ENCODE data around the gene BOD1L1.

The BOD1L1 gene

DNA sequence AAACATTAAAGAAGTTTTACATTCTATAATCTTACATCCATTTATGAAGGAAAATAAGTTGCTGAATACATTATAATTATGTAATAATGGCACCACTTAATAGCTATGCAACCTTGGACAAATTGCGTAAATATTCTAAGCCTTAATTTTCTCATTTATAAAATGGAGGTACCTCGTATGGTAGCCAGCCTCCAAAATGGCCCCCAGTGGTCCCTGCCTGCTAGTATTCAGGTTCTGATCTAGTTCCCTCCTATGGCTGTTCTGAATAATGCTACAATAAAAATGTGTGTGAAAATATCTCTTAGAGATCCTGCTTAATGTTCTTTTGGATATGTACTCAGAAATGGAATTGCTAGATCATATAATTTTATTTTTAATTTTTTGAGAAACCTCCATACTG lies 72.2 kb downstream of the BOD1L1 start:
- TF ChIP-seq, protein P1, sequence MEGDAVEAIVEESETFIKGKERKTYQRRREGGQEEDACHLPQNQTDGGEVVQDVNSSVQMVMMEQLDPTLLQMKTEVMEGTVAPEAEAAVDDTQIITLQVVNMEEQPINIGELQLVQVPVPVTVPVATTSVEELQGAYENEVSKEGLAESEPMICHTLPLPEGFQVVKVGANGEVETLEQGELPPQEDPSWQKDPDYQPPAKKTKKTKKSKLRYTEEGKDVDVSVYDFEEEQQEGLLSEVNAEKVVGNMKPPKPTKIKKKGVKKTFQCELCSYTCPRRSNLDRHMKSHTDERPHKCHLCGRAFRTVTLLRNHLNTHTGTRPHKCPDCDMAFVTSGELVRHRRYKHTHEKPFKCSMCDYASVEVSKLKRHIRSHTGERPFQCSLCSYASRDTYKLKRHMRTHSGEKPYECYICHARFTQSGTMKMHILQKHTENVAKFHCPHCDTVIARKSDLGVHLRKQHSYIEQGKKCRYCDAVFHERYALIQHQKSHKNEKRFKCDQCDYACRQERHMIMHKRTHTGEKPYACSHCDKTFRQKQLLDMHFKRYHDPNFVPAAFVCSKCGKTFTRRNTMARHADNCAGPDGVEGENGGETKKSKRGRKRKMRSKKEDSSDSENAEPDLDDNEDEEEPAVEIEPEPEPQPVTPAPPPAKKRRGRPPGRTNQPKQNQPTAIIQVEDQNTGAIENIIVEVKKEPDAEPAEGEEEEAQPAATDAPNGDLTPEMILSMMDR (conservative IDR thresholded peaks at IDR 0.05) = no peak
- H3K27ac ChIP-seq = no peak overlapping the region

DNA sequence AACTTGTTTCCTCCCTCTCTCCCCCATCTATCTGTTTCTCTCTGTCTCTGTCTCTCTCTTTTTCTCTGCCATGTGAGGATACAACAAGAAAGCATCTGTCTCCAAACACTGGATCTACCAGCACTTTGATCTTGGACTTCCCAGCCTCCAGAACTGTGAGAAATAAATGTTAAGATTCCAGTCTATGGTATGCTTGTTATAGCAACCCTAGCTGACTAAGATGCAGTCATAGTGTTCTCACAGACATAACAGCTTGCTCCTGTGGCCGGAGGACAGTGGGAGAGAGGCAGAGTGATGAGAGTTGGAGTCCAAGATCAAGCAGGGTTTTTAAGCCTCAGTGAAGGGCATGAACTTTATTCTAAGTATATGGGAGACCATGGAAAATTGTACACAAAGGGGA lies 74.4 kb downstream of the BOD1L1 start:
- TF ChIP-seq, protein P1 (conservative IDR thresholded peaks at IDR 0.05) = no peak
- no peak overlapping the region for H3K27ac ChIP-seq

DNA sequence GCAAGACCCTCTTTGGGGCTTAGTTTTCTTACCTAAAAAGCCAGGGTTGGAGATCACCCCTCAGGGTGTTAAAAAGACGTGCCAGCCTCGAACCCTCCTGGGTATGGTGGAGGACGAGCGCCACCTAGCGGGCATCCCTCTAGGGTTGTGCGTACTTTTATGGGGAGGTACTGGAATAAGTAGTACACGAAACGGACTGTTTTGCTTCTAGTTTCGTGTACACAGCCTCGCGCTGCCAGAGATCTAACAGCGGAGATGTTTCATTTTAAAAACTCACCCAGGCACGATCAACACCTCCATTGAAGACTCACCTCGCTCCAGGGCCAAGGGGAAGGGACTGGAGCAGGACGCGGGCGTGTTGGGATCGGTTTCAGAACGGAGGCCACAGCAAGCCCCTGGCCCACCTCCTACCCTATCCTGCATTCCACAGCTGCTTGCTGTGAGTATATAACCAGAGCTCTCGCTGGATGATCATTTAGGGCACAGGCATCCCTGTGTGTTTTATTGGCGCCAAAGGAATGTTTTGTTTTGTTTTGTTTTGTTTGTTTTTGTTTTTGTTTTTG lies 78.5 kb downstream of the BOD1L1 start:
- no peak overlapping the region for H3K27ac ChIP-seq
- TF ChIP-seq, protein P1 (conservative IDR thresholded peaks at IDR 0.05) = peak; percentile 82

DNA sequence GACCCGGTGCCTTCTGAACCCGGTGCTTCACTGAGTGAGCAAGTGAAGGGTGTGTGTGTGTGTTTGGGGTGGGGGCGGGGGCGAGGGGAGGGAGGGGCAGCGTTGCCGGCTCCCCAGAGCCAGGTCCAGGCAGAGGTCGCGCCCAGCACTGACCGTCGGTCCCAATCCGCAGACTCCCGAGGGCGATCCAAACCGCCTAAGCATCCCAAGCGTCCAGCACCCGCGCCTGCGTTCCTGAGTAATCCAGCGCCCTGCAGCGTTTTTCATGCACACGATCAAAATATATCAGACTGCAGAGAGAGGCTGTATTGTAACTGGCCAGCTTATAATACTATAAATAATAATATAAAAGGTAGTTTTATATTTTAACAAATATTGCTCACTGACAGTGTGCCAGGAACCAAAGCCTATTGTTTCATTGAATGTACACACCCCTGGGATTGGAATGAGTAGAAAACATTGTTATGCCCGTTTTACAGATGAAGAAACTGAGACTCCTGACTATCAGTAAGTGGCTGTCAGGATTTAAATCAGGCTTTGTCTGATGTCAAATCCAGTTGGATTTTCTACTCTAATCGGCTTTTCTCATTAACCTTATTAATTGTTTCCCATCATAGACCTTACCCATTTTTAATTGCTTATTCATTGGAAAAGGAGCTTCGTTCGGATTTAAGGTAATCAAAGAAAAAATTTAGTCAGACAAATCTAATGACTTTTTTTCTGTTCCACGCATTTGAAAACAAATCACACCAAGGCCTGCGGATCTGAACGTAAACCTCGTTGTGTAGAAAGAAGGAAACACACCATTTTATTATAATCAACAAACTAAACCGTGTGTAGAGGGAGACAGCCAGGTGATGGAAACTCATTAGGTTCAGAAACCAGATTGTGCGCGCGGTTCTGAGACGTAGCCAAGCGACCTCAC lies 79.2 kb downstream of the BOD1L1 start:
- TF ChIP-seq, protein P1 (conservative IDR thresholded peaks at IDR 0.05) = no peak
- H3K27ac ChIP-seq = no peak overlapping the region

DNA sequence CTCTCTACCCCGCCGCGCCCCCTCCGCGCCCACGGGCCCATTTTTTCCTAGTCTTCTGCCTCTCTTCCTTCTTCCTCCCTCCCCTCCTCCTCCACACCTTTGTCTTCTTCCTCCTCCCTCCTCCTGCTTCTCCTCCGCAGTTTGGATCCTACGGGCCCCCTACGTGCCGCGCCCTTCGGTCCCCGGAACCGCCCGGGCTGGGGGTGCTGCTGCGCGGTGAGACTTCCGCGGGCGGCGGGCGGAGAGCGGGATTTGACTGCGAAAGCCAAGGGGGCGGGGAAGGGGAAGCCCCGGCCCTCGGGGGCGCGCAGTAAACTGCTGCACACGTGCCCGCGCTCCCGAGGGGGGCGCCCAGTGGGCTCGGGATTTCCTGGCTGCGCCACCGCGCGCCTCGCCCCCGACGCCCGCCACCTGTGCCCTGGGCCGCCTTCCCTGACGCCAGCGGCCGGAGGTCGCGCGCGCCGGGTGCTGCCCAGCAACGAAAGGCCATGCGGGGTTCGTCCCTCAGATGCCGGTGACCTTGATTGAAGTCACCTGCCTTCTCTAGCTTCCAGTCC lies 80.0 kb downstream of the BOD1L1 start:
- no peak overlapping the region for H3K27ac ChIP-seq
- TF ChIP-seq, protein P1 (conservative IDR thresholded peaks at IDR 0.05) = no peak

DNA sequence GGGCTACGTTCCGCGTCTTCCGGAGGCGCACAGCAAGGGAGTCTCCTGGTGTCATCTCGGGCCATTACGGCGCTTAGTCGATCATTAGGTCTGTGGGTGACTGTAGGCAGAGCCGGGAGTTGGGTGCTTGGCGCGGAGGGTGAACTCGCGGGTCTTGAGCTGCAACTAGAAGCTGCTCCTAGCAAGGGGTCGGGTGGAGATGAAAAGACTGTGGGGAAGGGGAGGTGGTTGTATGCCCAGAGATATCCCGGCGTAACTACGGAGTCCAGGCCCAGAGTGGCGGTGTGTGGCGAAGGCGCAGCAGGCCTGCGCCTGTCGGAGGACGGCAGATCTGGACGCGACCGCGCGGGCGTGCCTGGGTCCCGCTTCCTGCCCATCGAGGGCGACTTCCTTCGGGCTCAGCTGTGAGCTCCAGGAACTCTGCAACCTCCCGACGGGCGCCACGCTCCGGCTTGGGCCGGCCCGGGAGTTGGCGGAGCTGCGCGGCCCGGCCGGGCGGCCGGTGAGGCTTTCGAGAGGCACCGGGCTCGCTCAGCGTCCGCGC lies 80.5 kb downstream of the BOD1L1 start:
- TF ChIP-seq, protein P1 (conservative IDR thresholded peaks at IDR 0.05) = no peak
- H3K27ac ChIP-seq = no peak overlapping the region

All from VCaP (cell line).